HEK293 (cell line): Measurements from ENCODE around the gene GNG12.

Source experiments
- HOXC10 ChIP-seq: sonication (generic); formaldehyde crosslinking; IDR thresholded peaks from 2 replicates; pipeline ENCODE4 v1.8.1; 2023; ENCODE audit warnings: mild to moderate bottlenecking, missing genetic modification reagents
- IKZF3 ChIP-seq: fragments of 450-650 bp; IDR thresholded peaks from 2 replicates; pipeline ENCODE4 v1.5.0; 2018; ENCODE audit warnings: missing biosample characterization, mild to moderate bottlenecking, missing genetic modification characterization, moderate library complexity
- KLF9 ChIP-seq: fragments of 450-650 bp; formaldehyde crosslinking; IDR thresholded peaks from 2 replicates; pipeline ENCODE4 v1.5.1; 2016; ENCODE audit warnings: missing biosample characterization, missing genetic modification characterization, low read depth
- OSR2 ChIP-seq: fragments of 450-650 bp; formaldehyde crosslinking; IDR thresholded peaks from 2 replicates; pipeline ENCODE4 v1.5.1; 2016; ENCODE audit warnings: missing biosample characterization, missing genetic modification characterization
- PRDM10 ChIP-seq: fragments of 450-650 bp; formaldehyde crosslinking; IDR thresholded peaks from 2 replicates; pipeline ENCODE4 v1.5.1; 2016; ENCODE audit warnings: missing biosample characterization, missing genetic modification characterization
- SP2 ChIP-seq: fragments of 450-650 bp; formaldehyde crosslinking; IDR thresholded peaks from 2 replicates; pipeline ENCODE4 v1.5.1; 2016; ENCODE audit warnings: missing biosample characterization, missing genetic modification characterization
- WT1 ChIP-seq: fragments of 450-650 bp; formaldehyde crosslinking; IDR thresholded peaks from 2 replicates; pipeline ENCODE4 v1.5.1; 2016; ENCODE audit warnings: missing biosample characterization, missing genetic modification characterization
- ZBTB17 ChIP-seq: fragments of 450-650 bp; formaldehyde crosslinking; IDR thresholded peaks from 2 replicates; pipeline ENCODE4 v1.5.1; 2016; ENCODE audit warnings: missing biosample characterization, missing genetic modification characterization
- ZBTB20 ChIP-seq: fragments of 450-650 bp; formaldehyde crosslinking; IDR thresholded peaks from 2 replicates; pipeline ENCODE4 v1.5.1; 2016; ENCODE audit warnings: missing biosample characterization, missing genetic modification characterization
- ZIC2 ChIP-seq: fragments of 450-650 bp; formaldehyde crosslinking; IDR thresholded peaks from 2 replicates; pipeline ENCODE4 v1.5.1; 2016; ENCODE audit warnings: missing biosample characterization, missing genetic modification characterization
- ZNF10 ChIP-seq: fragments of 450-650 bp; formaldehyde crosslinking; IDR thresholded peaks from 2 replicates; pipeline ENCODE4 v1.5.1; 2017; ENCODE audit warnings: missing biosample characterization, missing genetic modification characterization
- ZNF121 ChIP-seq: fragments of 450-650 bp; formaldehyde crosslinking; IDR thresholded peaks from 2 replicates; pipeline ENCODE4 v1.5.1; 2016; ENCODE audit warnings: missing biosample characterization, missing genetic modification characterization
- ZNF133 ChIP-seq: fragments of 450-650 bp; formaldehyde crosslinking; IDR thresholded peaks from 2 replicates; pipeline ENCODE4 v1.5.1; 2016; ENCODE audit warnings: missing biosample characterization, missing genetic modification characterization
- ZNF140 ChIP-seq: fragments of 450-650 bp; formaldehyde crosslinking; IDR thresholded peaks from 2 replicates; pipeline ENCODE4 v1.5.1; 2016; ENCODE audit warnings: missing biosample characterization, missing genetic modification characterization
- ZNF16 ChIP-seq: fragments of 450-650 bp; formaldehyde crosslinking; IDR thresholded peaks from 2 replicates; pipeline ENCODE4 v1.5.1; 2016; ENCODE audit warnings: low read depth, missing biosample characterization, missing genetic modification characterization
- ZNF175 ChIP-seq: fragments of 450-650 bp; formaldehyde crosslinking; IDR thresholded peaks from 2 replicates; pipeline ENCODE4 v1.5.1; 2016; ENCODE audit warnings: missing biosample characterization, missing genetic modification characterization
- ZNF19 ChIP-seq: fragments of 450-650 bp; formaldehyde crosslinking; IDR thresholded peaks from 2 replicates; pipeline ENCODE4; 2016; ENCODE audit warnings: missing biosample characterization, missing genetic modification characterization, low read depth
- ZNF211 ChIP-seq: fragments of 450-650 bp; formaldehyde crosslinking; IDR thresholded peaks from 2 replicates; pipeline ENCODE4 v1.5.1; 2016; ENCODE audit warnings: low read depth, missing biosample characterization, missing genetic modification characterization
- ZNF292 ChIP-seq: fragments of 450-650 bp; formaldehyde crosslinking; IDR thresholded peaks from 2 replicates; pipeline ENCODE4 v1.5.1; 2016; ENCODE audit warnings: low read depth, missing biosample characterization, missing genetic modification characterization, borderline replicate concordance
- ZNF37A ChIP-seq: fragments of 450-650 bp; IDR thresholded peaks from 2 replicates; pipeline ENCODE4 v1.5.1; 2018; ENCODE audit warnings: missing biosample characterization, missing genetic modification characterization
- ZNF433 ChIP-seq: fragments of 450-650 bp; formaldehyde crosslinking; IDR thresholded peaks from 2 replicates; pipeline ENCODE4 v1.5.1; 2016; ENCODE audit warnings: missing biosample characterization, missing genetic modification characterization, low read depth
- ZNF48 ChIP-seq: fragments of 450-650 bp; formaldehyde crosslinking; IDR thresholded peaks from 2 replicates; pipeline ENCODE4 v1.5.1; 2016; ENCODE audit warnings: missing biosample characterization, missing genetic modification characterization
- ZNF544 ChIP-seq: fragments of 450-650 bp; formaldehyde crosslinking; IDR thresholded peaks from 2 replicates; pipeline ENCODE4 v1.5.0; 2017; ENCODE audit warnings: missing biosample characterization, missing genetic modification characterization
- ZNF548 ChIP-seq: fragments of 450-650 bp; formaldehyde crosslinking; IDR thresholded peaks from 2 replicates; pipeline ENCODE4 v1.5.1; 2016; ENCODE audit warnings: missing biosample characterization, missing genetic modification characterization
- ZNF558 ChIP-seq: fragments of 450-650 bp; formaldehyde crosslinking; IDR thresholded peaks from 2 replicates; pipeline ENCODE4 v1.5.1; 2016; ENCODE audit warnings: missing biosample characterization, missing genetic modification characterization
- ZNF596 ChIP-seq: fragments of 450-650 bp; IDR thresholded peaks from 2 replicates; pipeline ENCODE4 v1.5.0; 2018; ENCODE audit warnings: missing biosample characterization, mild to moderate bottlenecking, missing genetic modification characterization, moderate library complexity
- ZNF621 ChIP-seq: fragments of 450-650 bp; formaldehyde crosslinking; IDR thresholded peaks from 2 replicates; pipeline ENCODE4 v1.5.1; 2017; ENCODE audit warnings: missing biosample characterization, missing genetic modification characterization
- ZNF677 ChIP-seq: fragments of 450-650 bp; IDR thresholded peaks from 2 replicates; pipeline ENCODE4 v1.5.0; 2018; ENCODE audit warnings: missing biosample characterization, mild to moderate bottlenecking, missing genetic modification characterization, moderate library complexity
- ZNF747 ChIP-seq: fragments of 450-650 bp; formaldehyde crosslinking; IDR thresholded peaks from 2 replicates; pipeline ENCODE4 v1.5.1; 2016; ENCODE audit warnings: missing biosample characterization, missing genetic modification characterization
- TF ChIP-seq, protein P1 (sequence below): fragments of 450-650 bp; IDR thresholded peaks from 2 replicates; pipeline ENCODE4 v1.5.1; 2018; ENCODE audit warnings: missing biosample characterization, missing genetic modification characterization
- TF ChIP-seq, protein P2 (sequence below): fragments of 450-650 bp; formaldehyde crosslinking; IDR thresholded peaks from 2 replicates; pipeline ENCODE4 v1.5.1; 2017; ENCODE audit warnings: missing biosample characterization, missing genetic modification characterization
- TF ChIP-seq, protein P3 (sequence below): fragments of 450-650 bp; formaldehyde crosslinking; IDR thresholded peaks from 2 replicates; pipeline ENCODE4 v1.5.1; 2016; ENCODE audit warnings: missing biosample characterization, missing genetic modification characterization
- TF ChIP-seq, protein P4 (sequence below): fragments of 450-650 bp; formaldehyde crosslinking; IDR thresholded peaks from 2 replicates; pipeline ENCODE4 v1.5.1; 2016; ENCODE audit warnings: missing biosample characterization, missing genetic modification characterization

The GNG12 gene

GRCh38 chr1:67686267-67687197 lies 146.7 kb downstream of the GNG12 start (continued):
- no peak for TF ChIP-seq ZNF16
- peak; percentile 68 for TF ChIP-seq ZBTB20 (tag by site-specific recombination)
- no peak for TF ChIP-seq KLF9 (tag by site-specific recombination)
- no peak for TF ChIP-seq ZNF548 (tag by site-specific recombination)
- TF ChIP-seq, protein P1, sequence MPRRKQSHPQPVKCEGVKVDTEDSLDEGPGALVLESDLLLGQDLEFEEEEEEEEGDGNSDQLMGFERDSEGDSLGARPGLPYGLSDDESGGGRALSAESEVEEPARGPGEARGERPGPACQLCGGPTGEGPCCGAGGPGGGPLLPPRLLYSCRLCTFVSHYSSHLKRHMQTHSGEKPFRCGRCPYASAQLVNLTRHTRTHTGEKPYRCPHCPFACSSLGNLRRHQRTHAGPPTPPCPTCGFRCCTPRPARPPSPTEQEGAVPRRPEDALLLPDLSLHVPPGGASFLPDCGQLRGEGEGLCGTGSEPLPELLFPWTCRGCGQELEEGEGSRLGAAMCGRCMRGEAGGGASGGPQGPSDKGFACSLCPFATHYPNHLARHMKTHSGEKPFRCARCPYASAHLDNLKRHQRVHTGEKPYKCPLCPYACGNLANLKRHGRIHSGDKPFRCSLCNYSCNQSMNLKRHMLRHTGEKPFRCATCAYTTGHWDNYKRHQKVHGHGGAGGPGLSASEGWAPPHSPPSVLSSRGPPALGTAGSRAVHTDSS (tag by site-specific recombination) = no peak; the same call in 1 of the 2 replicates
- no peak for TF ChIP-seq ZNF747 (tag by site-specific recombination)
- TF ChIP-seq ZNF19 (tag by site-specific recombination) = no peak
- TF ChIP-seq ZIC2 = peak; percentile 55
- TF ChIP-seq ZNF433 = no peak
- TF ChIP-seq ZNF211 = no peak
- TF ChIP-seq WT1 = peak; percentile 99
- no peak for TF ChIP-seq ZNF292 (tag by site-specific recombination)
- TF ChIP-seq ZNF37A (tag by site-specific recombination) = no peak
- TF ChIP-seq ZNF621 (tag by site-specific recombination) = no peak
- TF ChIP-seq ZNF10 (tag by site-specific recombination) = peak; percentile 86
- no peak for TF ChIP-seq ZNF140 (tag by site-specific recombination)
- TF ChIP-seq IKZF3 = peak; percentile 98
- TF ChIP-seq ZNF121 = peak; percentile 81
- no peak for TF ChIP-seq ZNF48 (tag by site-specific recombination)
- TF ChIP-seq ZNF133 (tag by site-specific recombination) = no peak
- TF ChIP-seq, protein P2, sequence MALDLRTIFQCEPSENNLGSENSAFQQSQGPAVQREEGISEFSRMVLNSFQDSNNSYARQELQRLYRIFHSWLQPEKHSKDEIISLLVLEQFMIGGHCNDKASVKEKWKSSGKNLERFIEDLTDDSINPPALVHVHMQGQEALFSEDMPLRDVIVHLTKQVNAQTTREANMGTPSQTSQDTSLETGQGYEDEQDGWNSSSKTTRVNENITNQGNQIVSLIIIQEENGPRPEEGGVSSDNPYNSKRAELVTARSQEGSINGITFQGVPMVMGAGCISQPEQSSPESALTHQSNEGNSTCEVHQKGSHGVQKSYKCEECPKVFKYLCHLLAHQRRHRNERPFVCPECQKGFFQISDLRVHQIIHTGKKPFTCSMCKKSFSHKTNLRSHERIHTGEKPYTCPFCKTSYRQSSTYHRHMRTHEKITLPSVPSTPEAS (tag by site-specific recombination) = peak; percentile 6; the same call in 1 of the 2 replicates
- TF ChIP-seq SP2 (tag by site-specific recombination) = peak; percentile 60
- no peak for TF ChIP-seq ZNF544 (tag by site-specific recombination)
- TF ChIP-seq ZBTB17 (tag by site-specific recombination) = peak; percentile 98
- TF ChIP-seq PRDM10 = peak; percentile 84
- TF ChIP-seq ZNF175 = no peak
- TF ChIP-seq ZNF558 (tag by site-specific recombination) = peak; percentile 78; the same call in 1 of the 2 replicates
- TF ChIP-seq ZNF596 (tag by site-specific recombination) = peak; percentile 76
- TF ChIP-seq HOXC10 (CRISPR knock-in tag) = no peak
- no peak for TF ChIP-seq ZNF677 (tag by site-specific recombination)
- peak; percentile 97 for TF ChIP-seq OSR2 (tag by site-specific recombination)
- TF ChIP-seq, protein P3, sequence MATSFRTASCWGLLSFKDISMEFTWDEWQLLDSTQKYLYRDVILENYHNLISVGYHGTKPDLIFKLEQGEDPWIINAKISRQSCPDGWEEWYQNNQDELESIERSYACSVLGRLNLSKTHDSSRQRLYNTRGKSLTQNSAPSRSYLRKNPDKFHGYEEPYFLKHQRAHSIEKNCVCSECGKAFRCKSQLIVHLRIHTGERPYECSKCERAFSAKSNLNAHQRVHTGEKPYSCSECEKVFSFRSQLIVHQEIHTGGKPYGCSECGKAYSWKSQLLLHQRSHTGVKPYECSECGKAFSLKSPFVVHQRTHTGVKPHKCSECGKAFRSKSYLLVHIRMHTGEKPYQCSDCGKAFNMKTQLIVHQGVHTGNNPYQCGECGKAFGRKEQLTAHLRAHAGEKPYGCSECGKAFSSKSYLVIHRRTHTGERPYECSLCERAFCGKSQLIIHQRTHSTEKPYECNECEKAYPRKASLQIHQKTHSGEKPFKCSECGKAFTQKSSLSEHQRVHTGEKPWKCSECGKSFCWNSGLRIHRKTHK = no peak
- TF ChIP-seq, protein P4, sequence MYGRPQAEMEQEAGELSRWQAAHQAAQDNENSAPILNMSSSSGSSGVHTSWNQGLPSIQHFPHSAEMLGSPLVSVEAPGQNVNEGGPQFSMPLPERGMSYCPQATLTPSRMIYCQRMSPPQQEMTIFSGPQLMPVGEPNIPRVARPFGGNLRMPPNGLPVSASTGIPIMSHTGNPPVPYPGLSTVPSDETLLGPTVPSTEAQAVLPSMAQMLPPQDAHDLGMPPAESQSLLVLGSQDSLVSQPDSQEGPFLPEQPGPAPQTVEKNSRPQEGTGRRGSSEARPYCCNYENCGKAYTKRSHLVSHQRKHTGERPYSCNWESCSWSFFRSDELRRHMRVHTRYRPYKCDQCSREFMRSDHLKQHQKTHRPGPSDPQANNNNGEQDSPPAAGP (tag by site-specific recombination) = peak; percentile 97
